IMR-90 (cell line): ENCODE data around the gene NKX2-8. TPM values are rescaled to one million over a fixed set of nuclear protein-coding genes. Genes with fewer than 3 reads are reported as not detected.

ENCODE experiments used
- polyA plus RNA-seq, 3 experiments: library from polyadenylated mRNA; depleted of rRNA; stranded (reverse); fragments of >200 nt; gene quantifications; 2 replicates each; pipeline ENCODE4 v1.2.3, GENCODE V29; 2012; ENCODE audit warnings: low replicate concordance in 1 of 3
- total RNA-seq: library from RNA; depleted of rRNA; stranded (reverse); fragments of >200 nt; gene quantifications from 2 replicates; pipeline ENCODE4 v1.2.3, GENCODE V29; 2012; rRNA removed

The NKX2-8 gene
- total and polyA plus RNA-seq, 2 of the 4 experiments (the other 2 are of a cell fraction) = not detected

Other genes starting within 250 kb of the NKX2-8 start
- not detected in 2 replicates for gene NKX2-1, start 62.4 kb downstream of the NKX2-8 start, total RNA-seq
- not detected in 2 replicates for gene NKX2-1, start 62.4 kb downstream of the NKX2-8 start, polyA plus RNA-seq (2012; rRNA removed)
- gene PAX9, start 79.2 kb upstream of the NKX2-8 start, total RNA-seq = not detected in 2 replicates
- gene PAX9, start 79.2 kb upstream of the NKX2-8 start, polyA plus RNA-seq (2012; rRNA removed) = not detected in 2 replicates